Measurements from ENCODE around the gene ZNF217. TPM values are rescaled to one million over a fixed set of nuclear protein-coding genes. Genes with fewer than 3 reads are reported as not detected.

ZNF217 gene
- total RNA-seq, 1 experiment from 2014 or later = 33.8 TPM

- no peak for DNase-seq (ENCODE audit: low read depth, low spot score)
- RAD21 ChIA-PET (ENCODE audit: low non-redundant PET in 1 of 2, low total read pairs in 2 of 2, uncharacterized antibody in 2 of 2, unreplicated experiment in 2 of 2) = no interaction called here
- TF ChIP-seq, protein P1, sequence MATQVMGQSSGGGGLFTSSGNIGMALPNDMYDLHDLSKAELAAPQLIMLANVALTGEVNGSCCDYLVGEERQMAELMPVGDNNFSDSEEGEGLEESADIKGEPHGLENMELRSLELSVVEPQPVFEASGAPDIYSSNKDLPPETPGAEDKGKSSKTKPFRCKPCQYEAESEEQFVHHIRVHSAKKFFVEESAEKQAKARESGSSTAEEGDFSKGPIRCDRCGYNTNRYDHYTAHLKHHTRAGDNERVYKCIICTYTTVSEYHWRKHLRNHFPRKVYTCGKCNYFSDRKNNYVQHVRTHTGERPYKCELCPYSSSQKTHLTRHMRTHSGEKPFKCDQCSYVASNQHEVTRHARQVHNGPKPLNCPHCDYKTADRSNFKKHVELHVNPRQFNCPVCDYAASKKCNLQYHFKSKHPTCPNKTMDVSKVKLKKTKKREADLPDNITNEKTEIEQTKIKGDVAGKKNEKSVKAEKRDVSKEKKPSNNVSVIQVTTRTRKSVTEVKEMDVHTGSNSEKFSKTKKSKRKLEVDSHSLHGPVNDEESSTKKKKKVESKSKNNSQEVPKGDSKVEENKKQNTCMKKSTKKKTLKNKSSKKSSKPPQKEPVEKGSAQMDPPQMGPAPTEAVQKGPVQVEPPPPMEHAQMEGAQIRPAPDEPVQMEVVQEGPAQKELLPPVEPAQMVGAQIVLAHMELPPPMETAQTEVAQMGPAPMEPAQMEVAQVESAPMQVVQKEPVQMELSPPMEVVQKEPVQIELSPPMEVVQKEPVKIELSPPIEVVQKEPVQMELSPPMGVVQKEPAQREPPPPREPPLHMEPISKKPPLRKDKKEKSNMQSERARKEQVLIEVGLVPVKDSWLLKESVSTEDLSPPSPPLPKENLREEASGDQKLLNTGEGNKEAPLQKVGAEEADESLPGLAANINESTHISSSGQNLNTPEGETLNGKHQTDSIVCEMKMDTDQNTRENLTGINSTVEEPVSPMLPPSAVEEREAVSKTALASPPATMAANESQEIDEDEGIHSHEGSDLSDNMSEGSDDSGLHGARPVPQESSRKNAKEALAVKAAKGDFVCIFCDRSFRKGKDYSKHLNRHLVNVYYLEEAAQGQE (IDR thresholded peaks at IDR 0.05; ENCODE audit: low read depth) = no peak
- no peak for TF ChIP-seq SRF (IDR thresholded peaks at IDR 0.05; ENCODE audit: low read depth)
- no peak for TF ChIP-seq EGR1 (IDR thresholded peaks at IDR 0.05; ENCODE audit: low read depth)
- no peak for TF ChIP-seq POLR2A (IDR thresholded peaks at IDR 0.05; ENCODE audit: borderline replicate concordance, extremely low read depth, insufficient read depth, insufficient read length)
- TF ChIP-seq, protein P2, sequence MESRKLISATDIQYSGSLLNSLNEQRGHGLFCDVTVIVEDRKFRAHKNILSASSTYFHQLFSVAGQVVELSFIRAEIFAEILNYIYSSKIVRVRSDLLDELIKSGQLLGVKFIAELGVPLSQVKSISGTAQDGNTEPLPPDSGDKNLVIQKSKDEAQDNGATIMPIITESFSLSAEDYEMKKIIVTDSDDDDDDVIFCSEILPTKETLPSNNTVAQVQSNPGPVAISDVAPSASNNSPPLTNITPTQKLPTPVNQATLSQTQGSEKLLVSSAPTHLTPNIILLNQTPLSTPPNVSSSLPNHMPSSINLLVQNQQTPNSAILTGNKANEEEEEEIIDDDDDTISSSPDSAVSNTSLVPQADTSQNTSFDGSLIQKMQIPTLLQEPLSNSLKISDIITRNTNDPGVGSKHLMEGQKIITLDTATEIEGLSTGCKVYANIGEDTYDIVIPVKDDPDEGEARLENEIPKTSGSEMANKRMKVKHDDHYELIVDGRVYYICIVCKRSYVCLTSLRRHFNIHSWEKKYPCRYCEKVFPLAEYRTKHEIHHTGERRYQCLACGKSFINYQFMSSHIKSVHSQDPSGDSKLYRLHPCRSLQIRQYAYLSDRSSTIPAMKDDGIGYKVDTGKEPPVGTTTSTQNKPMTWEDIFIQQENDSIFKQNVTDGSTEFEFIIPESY (IDR thresholded peaks at IDR 0.05; ENCODE audit: extremely low read depth, insufficient replicate concordance, low read length) = no peak
- TF ChIP-seq FOSL1 (IDR thresholded peaks at IDR 0.05; ENCODE audit: low read depth) = no peak
- Histone ChIP-seq H3K79me2 (ENCODE audit: insufficient read depth, low read length) (no peaks in the 10 kb centered on the region), H3K27ac (ENCODE audit: low read depth, low read length) (no peak overlapping the region), H3K9me3 (ENCODE audit: control insufficient read depth in 1 of 2, insufficient read depth in 1 of 2, low read depth in 1 of 2, low read length in 2 of 2) (no peaks in the 10 kb centered on the region), H3K9me2 (ENCODE audit: insufficient read depth) (no peaks in the 10 kb centered on the region), H3K27me3 (ENCODE audit: insufficient read depth, low read length) (no peaks in the 10 kb centered on the region), H3K36me3 (ENCODE audit: control insufficient read depth in 1 of 2, insufficient read depth in 2 of 2, low read length in 2 of 2) (no peaks in the 10 kb centered on the region), H3K4me1 (ENCODE audit: control insufficient read depth in 1 of 2, insufficient read depth in 2 of 2, low read length in 2 of 2) (no peaks in the 10 kb centered on the region), H3K4me2 (ENCODE audit: low read length) (no peak overlapping the region), H2AFZ (ENCODE audit: low read depth, low read length, poor library complexity, severe bottlenecking) (no peak overlapping the region), H3K9ac (ENCODE audit: low read length) (no peak overlapping the region), H4K20me1 (ENCODE audit: insufficient read depth) (no peaks in the 10 kb centered on the region), H3K4me3 (replicated peaks in 1 of 2; ENCODE audit: low read depth in 1 of 2, low read length in 2 of 2) (no peak overlapping the region)
- ATAC-seq = no peak
- BruUV-seq (replicated peaks) = no TSS peak
- intact Hi-C loops (cut with micrococcal nuclease) = no loop called here
- POLR2A ChIA-PET = no interaction called here
- CTCF ChIA-PET = no interaction called here
Observed at GRCh38 chr20:53530440-53530839, 63.2 kb downstream of the ZNF217 start.
